SK-N-SH (cell line): ENCODE measurements around the gene FBN1.

Experiments used
- CHD2 ChIP-seq: fragments of 150-350 bp; IDR thresholded peaks from 2 replicates; pipeline ENCODE4 v1.6.1; 2018; ENCODE audit warnings: low read length; ENCODE audit not compliant: partially characterized antibody
- EZH2phosphoT487 ChIP-seq: fragments of 200-600 bp; sonication (generic); IDR thresholded peaks from 2 replicates; pipeline ENCODE4 v1.6.1; 2017; ENCODE audit warnings: low read depth, mixed run types, mild to moderate bottlenecking, antibody characterized with exemption, moderate library complexity, borderline replicate concordance
- FOXM1 ChIP-seq: IDR thresholded peaks from 2 replicates; pipeline ENCODE4 v1.4.0; 2012; ENCODE audit warnings: low read depth, mild to moderate bottlenecking
- GABPA ChIP-seq: IDR thresholded peaks from 2 replicates; pipeline ENCODE4 v1.4.0; 2012; ENCODE audit warnings: low read depth, mild to moderate bottlenecking
- NRF1 ChIP-seq: IDR thresholded peaks from 2 replicates; pipeline ENCODE4 v1.6.1; 2012; ENCODE audit warnings: low read depth, mild to moderate bottlenecking, low read length
- POLR2AphosphoS5 ChIP-seq: IDR thresholded peaks from 2 replicates; pipeline ENCODE4 v1.6.1; 2012; ENCODE audit warnings: low read depth, low read length
- RAD21 ChIP-seq: IDR thresholded peaks from 2 replicates; pipeline ENCODE4 v1.6.1; 2012; ENCODE audit warnings: mild to moderate bottlenecking, low read length
- RFX5 ChIP-seq: IDR thresholded peaks from 2 replicates; pipeline ENCODE4 v1.6.1; 2012; ENCODE audit warnings: mild to moderate bottlenecking, improper control_type of control experiment, low read length
- RXRA ChIP-seq: IDR thresholded peaks from 2 replicates; pipeline ENCODE4 v1.4.0; 2012; ENCODE audit warnings: low read depth, mild to moderate bottlenecking, borderline replicate concordance
- SMC3 ChIP-seq: IDR thresholded peaks from 2 replicates; pipeline ENCODE4 v1.6.1; 2012; ENCODE audit warnings: low read depth, low read length, improper control_type of control experiment
- TCF12 ChIP-seq: IDR thresholded peaks from 2 replicates; pipeline ENCODE4 v1.4.0; 2012
- TF ChIP-seq, protein P1 (sequence below): fragments of 200-600 bp; sonication (generic); IDR thresholded peaks from 2 replicates; pipeline ENCODE4 v1.6.1; 2017; ENCODE audit warnings: antibody characterized with exemption, mild to moderate bottlenecking, moderate library complexity

DNA sequence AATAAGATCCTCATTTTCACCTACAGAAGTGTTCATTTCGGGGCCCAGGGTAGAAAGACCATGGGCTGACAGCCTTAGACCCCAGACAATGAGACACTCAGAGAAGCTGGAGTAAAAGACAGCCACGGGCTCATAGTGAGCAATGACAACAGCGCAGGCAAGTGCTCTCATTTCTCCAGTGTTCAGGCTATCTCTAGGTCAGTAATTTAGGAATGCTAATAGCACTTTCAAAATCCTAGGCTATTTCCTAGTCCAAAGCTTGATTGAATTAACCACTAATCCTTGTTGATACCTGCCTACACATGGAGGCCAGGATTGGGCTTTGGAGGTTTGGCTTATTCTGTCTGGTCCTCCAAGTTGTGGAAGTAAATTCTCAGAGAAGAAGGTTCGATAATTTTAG is 44.4 kb downstream of the FBN1 start:
- TF ChIP-seq NRF1 (no peak), RAD21 (no peak), EZH2phosphoT487 (no peak), FOXM1 (no peak), GABPA (no peak), POLR2AphosphoS5 (no peak), TCF12 (no peak), RFX5 (no peak), RXRA (no peak), SMC3 (no peak), CHD2 (no peak)
- TF ChIP-seq, protein P1, sequence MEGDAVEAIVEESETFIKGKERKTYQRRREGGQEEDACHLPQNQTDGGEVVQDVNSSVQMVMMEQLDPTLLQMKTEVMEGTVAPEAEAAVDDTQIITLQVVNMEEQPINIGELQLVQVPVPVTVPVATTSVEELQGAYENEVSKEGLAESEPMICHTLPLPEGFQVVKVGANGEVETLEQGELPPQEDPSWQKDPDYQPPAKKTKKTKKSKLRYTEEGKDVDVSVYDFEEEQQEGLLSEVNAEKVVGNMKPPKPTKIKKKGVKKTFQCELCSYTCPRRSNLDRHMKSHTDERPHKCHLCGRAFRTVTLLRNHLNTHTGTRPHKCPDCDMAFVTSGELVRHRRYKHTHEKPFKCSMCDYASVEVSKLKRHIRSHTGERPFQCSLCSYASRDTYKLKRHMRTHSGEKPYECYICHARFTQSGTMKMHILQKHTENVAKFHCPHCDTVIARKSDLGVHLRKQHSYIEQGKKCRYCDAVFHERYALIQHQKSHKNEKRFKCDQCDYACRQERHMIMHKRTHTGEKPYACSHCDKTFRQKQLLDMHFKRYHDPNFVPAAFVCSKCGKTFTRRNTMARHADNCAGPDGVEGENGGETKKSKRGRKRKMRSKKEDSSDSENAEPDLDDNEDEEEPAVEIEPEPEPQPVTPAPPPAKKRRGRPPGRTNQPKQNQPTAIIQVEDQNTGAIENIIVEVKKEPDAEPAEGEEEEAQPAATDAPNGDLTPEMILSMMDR, result no peak
